Calu3 (cell line): ENCODE data around the gene SHISA2. TPM values are rescaled to one million over a fixed set of nuclear protein-coding genes. Genes with fewer than 3 reads are reported as not detected.

Experiments used
- BruUV-seq: library from RNA; stranded (reverse); fragments of 400-500 nt; replicated peaks from 2 replicates; lab custom pipeline; 2021; lab: Mats Ljungman, UMichigan
- CTCF ChIA-PET: fragments of 300-600 bp; sonication (Branson Sonifier 250); formaldehyde crosslinking; loops from one replicate; lab custom pipeline; 2022; ENCODE audit warnings: antibody characterized with exemption; lab: Charles Lee
- DNase-seq: peaks from one replicate; pipeline ENCODE4 v3.0.0; 2022
- H3K27ac Mint-ChIP-seq: one replicate; pipeline ENCODE4 v1.8.0; 2022; ENCODE audit warnings: mixed read lengths; ENCODE audit not compliant: unreplicated experiment
- H3K27me3 Mint-ChIP-seq: one replicate; pipeline ENCODE4 v1.8.0; 2022; ENCODE audit warnings: mixed read lengths; ENCODE audit not compliant: unreplicated experiment
- H3K36me3 Mint-ChIP-seq: one replicate; pipeline ENCODE4 v1.8.0; 2022; ENCODE audit warnings: mild to moderate bottlenecking, moderate library complexity, mixed read lengths; ENCODE audit not compliant: insufficient read depth, unreplicated experiment
- H3K4me1 Mint-ChIP-seq: one replicate; pipeline ENCODE4 v1.8.0; 2022; ENCODE audit warnings: mild to moderate bottlenecking, low read depth, mixed read lengths; ENCODE audit not compliant: unreplicated experiment
- H3K4me3 Mint-ChIP-seq: one replicate; pipeline ENCODE4 v1.8.0; 2022; ENCODE audit warnings: mild to moderate bottlenecking, low read depth, moderate library complexity, mixed read lengths; ENCODE audit not compliant: unreplicated experiment
- H3K9me3 Mint-ChIP-seq: one replicate; pipeline ENCODE4 v1.8.0; 2022; ENCODE audit warnings: low read depth, mixed read lengths; ENCODE audit not compliant: unreplicated experiment
- intact Hi-C: fragments of 100-400 bp; cut with micrococcal nuclease; formaldehyde crosslinking; loops from one replicate; pipeline ENCODE4 v1.10.0; 2022; ENCODE audit not compliant: unreplicated experiment
- total RNA-seq: library from RNA; stranded (reverse); gene quantifications from 2 replicates; pipeline ENCODE4 v1.2.3, GENCODE V29; 2022
- TF ChIP-seq, protein P1 (sequence below): fragments of 200-600 bp; IDR thresholded peaks from one replicate; pipeline ENCODE4 v1.8.0; 2022; ENCODE audit warnings: antibody characterized with exemption; ENCODE audit not compliant: unreplicated experiment

Gene SHISA2
- total RNA-seq, 1 experiment from 2014 or later: 23.2 TPM

DNA sequence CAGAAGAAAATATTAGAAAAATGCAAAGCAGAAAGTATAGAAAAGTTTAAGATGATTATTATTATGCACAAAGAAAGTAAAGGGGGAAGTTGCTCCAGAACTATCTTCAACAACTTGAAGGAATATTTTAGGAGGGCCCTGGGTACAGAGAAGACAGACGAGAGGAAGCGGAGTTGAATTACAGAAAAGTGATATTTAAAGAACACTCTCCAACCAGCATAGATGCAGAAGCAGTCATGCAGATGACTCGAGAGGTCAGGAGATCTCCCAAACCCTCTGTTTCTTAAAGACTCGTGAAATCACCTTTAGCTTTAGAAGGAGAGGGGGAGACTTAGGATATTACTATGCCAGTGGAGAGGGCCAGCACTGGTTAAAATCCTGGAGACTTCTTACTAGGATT, 8.5 kb upstream of the SHISA2 start:
- Mint-ChIP-seq H3K4me1 (no peaks in the 10 kb centered on the region), H3K4me3 (no peak overlapping the region), H3K27ac (no peak overlapping the region), H3K27me3 (no peaks in the 10 kb centered on the region), H3K9me3 (no peaks in the 10 kb centered on the region), H3K36me3 (no peaks in the 10 kb centered on the region)
- BruUV-seq: no TSS peak
- intact Hi-C loops: loop anchor here (5.0 kb wide), 1 partner anchor 78 kb away; no protein-coding TSS in a partner anchor
- TF ChIP-seq, protein P1, sequence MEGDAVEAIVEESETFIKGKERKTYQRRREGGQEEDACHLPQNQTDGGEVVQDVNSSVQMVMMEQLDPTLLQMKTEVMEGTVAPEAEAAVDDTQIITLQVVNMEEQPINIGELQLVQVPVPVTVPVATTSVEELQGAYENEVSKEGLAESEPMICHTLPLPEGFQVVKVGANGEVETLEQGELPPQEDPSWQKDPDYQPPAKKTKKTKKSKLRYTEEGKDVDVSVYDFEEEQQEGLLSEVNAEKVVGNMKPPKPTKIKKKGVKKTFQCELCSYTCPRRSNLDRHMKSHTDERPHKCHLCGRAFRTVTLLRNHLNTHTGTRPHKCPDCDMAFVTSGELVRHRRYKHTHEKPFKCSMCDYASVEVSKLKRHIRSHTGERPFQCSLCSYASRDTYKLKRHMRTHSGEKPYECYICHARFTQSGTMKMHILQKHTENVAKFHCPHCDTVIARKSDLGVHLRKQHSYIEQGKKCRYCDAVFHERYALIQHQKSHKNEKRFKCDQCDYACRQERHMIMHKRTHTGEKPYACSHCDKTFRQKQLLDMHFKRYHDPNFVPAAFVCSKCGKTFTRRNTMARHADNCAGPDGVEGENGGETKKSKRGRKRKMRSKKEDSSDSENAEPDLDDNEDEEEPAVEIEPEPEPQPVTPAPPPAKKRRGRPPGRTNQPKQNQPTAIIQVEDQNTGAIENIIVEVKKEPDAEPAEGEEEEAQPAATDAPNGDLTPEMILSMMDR: no peak
- DNase-seq: no peak
- CTCF ChIA-PET: no interaction called here

GRCh38 chr13:26058704-26059103, 6.9 kb upstream of the SHISA2 start:
- intact Hi-C loops: no loop called here

DNA sequence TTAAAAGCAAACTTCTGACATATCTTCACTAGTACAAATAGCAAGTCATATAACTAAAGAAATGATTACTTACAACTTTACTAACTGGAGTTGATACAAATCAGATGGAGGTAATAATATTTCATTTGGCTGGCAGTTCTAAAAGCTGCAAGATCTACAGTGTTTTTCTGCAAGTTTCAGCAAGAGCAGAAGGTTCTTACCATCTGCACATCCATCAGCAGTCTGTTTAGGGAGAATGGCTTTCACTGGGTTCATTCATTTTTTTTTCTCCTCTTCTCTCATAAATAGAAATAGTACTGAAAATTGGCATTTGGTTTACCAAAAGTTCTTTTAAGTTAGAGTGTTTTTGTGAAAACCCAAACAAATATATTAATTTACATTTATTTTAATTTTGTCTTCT, 3.1 kb upstream of the SHISA2 start:
- peaks cover 12% of the 10 kb centered on the region for H3K36me3 Mint-ChIP-seq
- BruUV-seq: no TSS peak
- no peak overlapping the region for H3K4me3 Mint-ChIP-seq
- no peaks in the 10 kb centered on the region for H3K4me1 Mint-ChIP-seq
- H3K27ac Mint-ChIP-seq: no peak overlapping the region
- no peak for DNase-seq
- intact Hi-C loops: no loop called here
- H3K9me3 Mint-ChIP-seq: no peaks in the 10 kb centered on the region
- TF ChIP-seq, protein P1: no peak
- no peaks in the 10 kb centered on the region for H3K27me3 Mint-ChIP-seq
- CTCF ChIA-PET: no interaction called here

More at GRCh38 chr13:26058704-26059103, 6.9 kb upstream of the SHISA2 start:
- Mint-ChIP-seq H3K9me3 (no peaks in the 10 kb centered on the region), H3K36me3 (no peaks in the 10 kb centered on the region), H3K27me3 (no peaks in the 10 kb centered on the region), H3K27ac (no peak overlapping the region), H3K4me1 (no peaks in the 10 kb centered on the region), H3K4me3 (no peak overlapping the region)
- CTCF ChIA-PET: no interaction called here
- DNase-seq: no peak
- TF ChIP-seq, protein P1: no peak
- no TSS peak for BruUV-seq

GRCh38 chr13:26053418-26053980, 1.7 kb upstream of the SHISA2 start:
- H3K4me3 Mint-ChIP-seq: no peak overlapping the region
- CTCF ChIA-PET: no interaction called here
- H3K4me1 Mint-ChIP-seq: no peaks in the 10 kb centered on the region
- H3K27me3 Mint-ChIP-seq: no peaks in the 10 kb centered on the region
- no peak overlapping the region for H3K27ac Mint-ChIP-seq
- no TSS peak for BruUV-seq
- peaks cover 17% of the 10 kb centered on the region for H3K36me3 Mint-ChIP-seq
- H3K9me3 Mint-ChIP-seq: no peaks in the 10 kb centered on the region
- no peak for DNase-seq
- TF ChIP-seq, protein P1: no peak
- intact Hi-C loops: no loop called here
